Muscle layer of duodenum (tissue), 2 donors: Measurements from ENCODE around the gene TFCP2.

Source experiments
- H3K27ac ChIP-seq: one replicate; pipeline ENCODE4 v1.7.0; 2013; ENCODE audit warnings: mild to moderate bottlenecking, low read length
- H3K27me3 ChIP-seq: one replicate; pipeline ENCODE4 v1.7.0; 2013; ENCODE audit warnings: low read depth, mild to moderate bottlenecking, control low read depth, low read length
- H3K36me3 ChIP-seq, 2 donors: one replicate each; pipeline ENCODE4 v1.7.0; 2013; ENCODE audit warnings: low read length in 2 of 2, control low read depth in 1 of 2, mild to moderate bottlenecking in 1 of 2; ENCODE audit not compliant: insufficient read depth in 2 of 2, control insufficient read depth in 1 of 2
- H3K4me1 ChIP-seq, 2 donors: one replicate each; pipeline ENCODE4 v1.7.0; 2013; ENCODE audit warnings: low read length in 2 of 2, mild to moderate bottlenecking in 2 of 2, control low read depth in 1 of 2, moderate library complexity in 1 of 2; ENCODE audit not compliant: insufficient read depth in 2 of 2, control insufficient read depth in 1 of 2
- H3K4me3 ChIP-seq, 2 donors: one replicate each; pipeline ENCODE4 v1.7.0; 2013; ENCODE audit warnings: low read length in 2 of 2, low read depth in 1 of 2, mild to moderate bottlenecking in 1 of 2
- H3K9me3 ChIP-seq, 2 donors: one replicate each; pipeline ENCODE4 v1.7.0; 2013; ENCODE audit warnings: low read length in 2 of 2, control low read depth in 1 of 2, mild to moderate bottlenecking in 1 of 2; ENCODE audit not compliant: control insufficient read depth in 1 of 2
- donor health status: healthy.

TFCP2 gene

GRCh38 chr12:51209259-51209658 lies 36.3 kb upstream of the TFCP2 start:
- H3K9me3 ChIP-seq, result no peaks in the 10 kb centered on the region
- no peaks in the 10 kb centered on the region for H3K4me1 ChIP-seq
- no peak overlapping the region for H3K27ac ChIP-seq
- H3K36me3 ChIP-seq, result no peaks in the 10 kb centered on the region
- no peaks in the 10 kb centered on the region for H3K27me3 ChIP-seq
- H3K4me3 ChIP-seq, result no peak overlapping the region

GRCh38 chr12:51208016-51208660 lies 35.2 kb upstream of the TFCP2 start:
- H3K27ac ChIP-seq, result no peak overlapping the region
- no peaks in the 10 kb centered on the region for H3K27me3 ChIP-seq
- peaks cover 0 to 1% of the 10 kb centered on the region in 2 donors for H3K36me3 ChIP-seq
- H3K4me1 ChIP-seq, result no peaks in the 10 kb centered on the region
- H3K9me3 ChIP-seq, result no peaks in the 10 kb centered on the region
- no peak overlapping the region for H3K4me3 ChIP-seq

- Histone ChIP-seq H3K4me3 (no peak overlapping the region), H3K9me3 (no peaks in the 10 kb centered on the region), H3K27ac (no peak overlapping the region), H3K36me3 (peaks cover 0 to 8% of the 10 kb centered on the region in 2 donors), H3K4me1 (no peaks in the 10 kb centered on the region), H3K27me3 (no peaks in the 10 kb centered on the region)
Measured at GRCh38 chr12:51205350-51205749, 32.4 kb upstream of the TFCP2 start.

- peaks cover 0 to 13% of the 10 kb centered on the region in 2 donors for H3K36me3 ChIP-seq
- H3K4me1 ChIP-seq, result no peaks in the 10 kb centered on the region
- H3K27me3 ChIP-seq, result no peaks in the 10 kb centered on the region
- no peaks in the 10 kb centered on the region for H3K9me3 ChIP-seq
- no peak overlapping the region for H3K4me3 ChIP-seq
- H3K27ac ChIP-seq, result no peak overlapping the region
Measured at GRCh38 chr12:51202718-51203117, 29.8 kb upstream of the TFCP2 start.

GRCh38 chr12:51200806-51201205 lies 27.9 kb upstream of the TFCP2 start:
- H3K27ac ChIP-seq, result no peak overlapping the region
- H3K27me3 ChIP-seq, result no peaks in the 10 kb centered on the region
- H3K4me3 ChIP-seq, result no peak overlapping the region
- H3K36me3 ChIP-seq, result peaks cover 0 to 20% of the 10 kb centered on the region in 2 donors
- no peaks in the 10 kb centered on the region for H3K4me1 ChIP-seq
- no peaks in the 10 kb centered on the region for H3K9me3 ChIP-seq

- H3K27ac ChIP-seq, result no peak overlapping the region
- peaks cover 0 to 20% of the 10 kb centered on the region in 2 donors for H3K36me3 ChIP-seq
- H3K4me3 ChIP-seq, result no peak overlapping the region
Measured at GRCh38 chr12:51200156-51200555, 27.2 kb upstream of the TFCP2 start.

GRCh38 chr12:51199366-51199945 lies 26.5 kb upstream of the TFCP2 start:
- peaks cover 0 to 24% of the 10 kb centered on the region in 2 donors for H3K36me3 ChIP-seq
- H3K4me1 ChIP-seq, result no peaks in the 10 kb centered on the region
- H3K9me3 ChIP-seq, result no peaks in the 10 kb centered on the region
- no peak overlapping the region for H3K4me3 ChIP-seq
- H3K27me3 ChIP-seq, result no peaks in the 10 kb centered on the region
- H3K27ac ChIP-seq, result no peak overlapping the region

More at GRCh38 chr12:51200156-51200555, 27.2 kb upstream of the TFCP2 start:
- H3K27me3 ChIP-seq, result no peaks in the 10 kb centered on the region
- H3K4me1 ChIP-seq, result no peaks in the 10 kb centered on the region
- H3K9me3 ChIP-seq, result no peaks in the 10 kb centered on the region

GRCh38 chr12:51198568-51199365 lies 25.8 kb upstream of the TFCP2 start:
- Histone ChIP-seq H3K9me3 (no peaks in the 10 kb centered on the region), H3K36me3 (peaks cover 0 to 24% of the 10 kb centered on the region in 2 donors), H3K27ac (no peak overlapping the region), H3K4me3 (no peak overlapping the region), H3K4me1 (no peaks in the 10 kb centered on the region), H3K27me3 (no peaks in the 10 kb centered on the region)

- H3K27me3 ChIP-seq, result no peaks in the 10 kb centered on the region
- H3K36me3 ChIP-seq, result peaks cover 0 to 21% of the 10 kb centered on the region in 2 donors
Measured at GRCh38 chr12:51197736-51198567, 25.0 kb upstream of the TFCP2 start.

GRCh38 chr12:51196547-51196946 lies 23.6 kb upstream of the TFCP2 start:
- Histone ChIP-seq H3K36me3 (peaks cover 0 to 24% of the 10 kb centered on the region in 2 donors), H3K9me3 (no peaks in the 10 kb centered on the region), H3K27me3 (no peaks in the 10 kb centered on the region), H3K4me3 (no peak overlapping the region), H3K27ac (no peak overlapping the region), H3K4me1 (no peaks in the 10 kb centered on the region)

More at GRCh38 chr12:51197736-51198567, 25.0 kb upstream of the TFCP2 start:
- no peak overlapping the region for H3K27ac ChIP-seq
- no peaks in the 10 kb centered on the region for H3K9me3 ChIP-seq
- no peak overlapping the region for H3K4me3 ChIP-seq
- H3K4me1 ChIP-seq, result no peaks in the 10 kb centered on the region

- H3K27me3 ChIP-seq, result no peaks in the 10 kb centered on the region
- H3K4me3 ChIP-seq, result no peak overlapping the region
- no peaks in the 10 kb centered on the region for H3K9me3 ChIP-seq
- H3K4me1 ChIP-seq, result no peaks in the 10 kb centered on the region
- no peak overlapping the region for H3K27ac ChIP-seq
- peaks cover 0 to 31% of the 10 kb centered on the region in 2 donors for H3K36me3 ChIP-seq
Measured at GRCh38 chr12:51195841-51196240, 22.9 kb upstream of the TFCP2 start.
